ENCODE measurements around the gene LPP. TPM values are rescaled to one million over a fixed set of nuclear protein-coding genes. Genes with fewer than 3 reads are reported as not detected.

LPP gene
- total RNA-seq, 1 donor from 2014 or later, result 14.2 TPM

GRCh38 chr3:188199386-188199785 lies 45.4 kb downstream of the LPP start:
- DNase-seq (ENCODE audit: low read depth), result no peak
- TF ChIP-seq CTCF (IDR thresholded peaks at IDR 0.05; ENCODE audit: insufficient read depth, low read length, severe bottlenecking), result no peak
- no peaks in the 10 kb centered on the region for H3K36me3 ChIP-seq (ENCODE audit: control insufficient read depth, insufficient read depth, low read length)
- H3K27me3 ChIP-seq (ENCODE audit: control insufficient read depth, insufficient read depth, low read length), result no peaks in the 10 kb centered on the region
- no peak for FAIRE-seq
- H3K4me3 ChIP-seq (ENCODE audit: low read depth, low read length), result no peak overlapping the region

- Histone ChIP-seq H3K27me3 (ENCODE audit: control insufficient read depth, insufficient read depth, low read length) (no peaks in the 10 kb centered on the region), H3K36me3 (ENCODE audit: control insufficient read depth, insufficient read depth, low read length) (no peaks in the 10 kb centered on the region), H3K4me3 (ENCODE audit: low read depth, low read length) (no peak overlapping the region)
- DNase-seq (ENCODE audit: low read depth) (no peak), FAIRE-seq (no peak)
- TF ChIP-seq CTCF (IDR thresholded peaks at IDR 0.05; ENCODE audit: insufficient read depth, low read length, severe bottlenecking), result no peak
Measured at GRCh38 chr3:188200481-188200880, 46.5 kb downstream of the LPP start.

- H3K27me3 ChIP-seq (ENCODE audit: control insufficient read depth, insufficient read depth, low read length), result no peaks in the 10 kb centered on the region
- DNase-seq (ENCODE audit: low read depth) (no peak), FAIRE-seq (peak; percentile 73)
- no peak for TF ChIP-seq CTCF (IDR thresholded peaks at IDR 0.05; ENCODE audit: insufficient read depth, low read length, severe bottlenecking)
- no peaks in the 10 kb centered on the region for H3K36me3 ChIP-seq (ENCODE audit: control insufficient read depth, insufficient read depth, low read length)
- no peak overlapping the region for H3K4me3 ChIP-seq (ENCODE audit: low read depth, low read length)
Measured at GRCh38 chr3:188202358-188203138, 48.6 kb downstream of the LPP start.

GRCh38 chr3:188204526-188204925 lies 50.6 kb downstream of the LPP start:
- DNase-seq (ENCODE audit: low read depth), result no peak
- no peak for FAIRE-seq

GRCh38 chr3:188205992-188206416 lies 52.0 kb downstream of the LPP start:
- DNase-seq (ENCODE audit: low read depth), result no peak
- no peak for FAIRE-seq
- Histone ChIP-seq H3K36me3 (ENCODE audit: control insufficient read depth, insufficient read depth, low read length) (no peaks in the 10 kb centered on the region), H3K27me3 (ENCODE audit: control insufficient read depth, insufficient read depth, low read length) (no peaks in the 10 kb centered on the region), H3K4me3 (ENCODE audit: low read depth, low read length) (no peak overlapping the region)
- peak; percentile 18 for TF ChIP-seq CTCF (IDR thresholded peaks at IDR 0.05; ENCODE audit: insufficient read depth, low read length, severe bottlenecking)

More at GRCh38 chr3:188204526-188204925, 50.6 kb downstream of the LPP start:
- Histone ChIP-seq H3K27me3 (ENCODE audit: control insufficient read depth, insufficient read depth, low read length) (no peaks in the 10 kb centered on the region), H3K36me3 (ENCODE audit: control insufficient read depth, insufficient read depth, low read length) (no peaks in the 10 kb centered on the region), H3K4me3 (ENCODE audit: low read depth, low read length) (no peak overlapping the region)
- TF ChIP-seq CTCF (IDR thresholded peaks at IDR 0.05; ENCODE audit: insufficient read depth, low read length, severe bottlenecking), result no peak

- no peak for TF ChIP-seq CTCF (IDR thresholded peaks at IDR 0.05; ENCODE audit: insufficient read depth, low read length, severe bottlenecking)
- no peaks in the 10 kb centered on the region for H3K36me3 ChIP-seq (ENCODE audit: control insufficient read depth, insufficient read depth, low read length)
- H3K4me3 ChIP-seq (ENCODE audit: low read depth, low read length), result no peak overlapping the region
- no peak for FAIRE-seq
- DNase-seq (ENCODE audit: low read depth), result no peak
- no peaks in the 10 kb centered on the region for H3K27me3 ChIP-seq (ENCODE audit: control insufficient read depth, insufficient read depth, low read length)
Measured at GRCh38 chr3:188206787-188207186, 52.8 kb downstream of the LPP start.
